NB4 (cell line): ENCODE data around the gene RAB43.

Experiments
- CTCF ChIP-seq: IDR thresholded peaks from one replicate; pipeline ENCODE4 v1.5.1; 2012; ENCODE audit warnings: low read depth, low read length
- MYC ChIP-seq: IDR thresholded peaks from 2 replicates; pipeline ENCODE4 v1.6.1; 2011; ENCODE audit warnings: low read depth, low read length
- POLR2A ChIP-seq: IDR thresholded peaks from 2 replicates; pipeline ENCODE4 v1.6.1; 2011; ENCODE audit warnings: mild to moderate bottlenecking; ENCODE audit not compliant: insufficient read length; ENCODE audit errors: extremely low read depth
- TF ChIP-seq, protein P1 (sequence below): IDR thresholded peaks from 2 replicates; pipeline ENCODE4 v1.6.1; 2011; ENCODE audit warnings: low read depth, low read length

- TF ChIP-seq POLR2A (no peak), CTCF (no peak), MYC (no peak)
- TF ChIP-seq, protein P1, sequence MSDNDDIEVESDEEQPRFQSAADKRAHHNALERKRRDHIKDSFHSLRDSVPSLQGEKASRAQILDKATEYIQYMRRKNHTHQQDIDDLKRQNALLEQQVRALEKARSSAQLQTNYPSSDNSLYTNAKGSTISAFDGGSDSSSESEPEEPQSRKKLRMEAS = no peak
Measured at GRCh38 chr3:129056451-129057173, 65.0 kb downstream of the RAB43 start.
